GM12874 (cell line): ENCODE results near the gene DCTN3.

Source experiments
- TF ChIP-seq, protein P1 (sequence below): IDR thresholded peaks from 2 replicates; pipeline ENCODE4 v1.5.1; 2011; ENCODE audit warnings: low read depth, mild to moderate bottlenecking, control low read depth, low read length, moderate library complexity; ENCODE audit not compliant: insufficient read depth

DCTN3 gene

GRCh38 chr9:34571481-34571810, 48.8 kb downstream of the DCTN3 start:
- TF ChIP-seq, protein P1, sequence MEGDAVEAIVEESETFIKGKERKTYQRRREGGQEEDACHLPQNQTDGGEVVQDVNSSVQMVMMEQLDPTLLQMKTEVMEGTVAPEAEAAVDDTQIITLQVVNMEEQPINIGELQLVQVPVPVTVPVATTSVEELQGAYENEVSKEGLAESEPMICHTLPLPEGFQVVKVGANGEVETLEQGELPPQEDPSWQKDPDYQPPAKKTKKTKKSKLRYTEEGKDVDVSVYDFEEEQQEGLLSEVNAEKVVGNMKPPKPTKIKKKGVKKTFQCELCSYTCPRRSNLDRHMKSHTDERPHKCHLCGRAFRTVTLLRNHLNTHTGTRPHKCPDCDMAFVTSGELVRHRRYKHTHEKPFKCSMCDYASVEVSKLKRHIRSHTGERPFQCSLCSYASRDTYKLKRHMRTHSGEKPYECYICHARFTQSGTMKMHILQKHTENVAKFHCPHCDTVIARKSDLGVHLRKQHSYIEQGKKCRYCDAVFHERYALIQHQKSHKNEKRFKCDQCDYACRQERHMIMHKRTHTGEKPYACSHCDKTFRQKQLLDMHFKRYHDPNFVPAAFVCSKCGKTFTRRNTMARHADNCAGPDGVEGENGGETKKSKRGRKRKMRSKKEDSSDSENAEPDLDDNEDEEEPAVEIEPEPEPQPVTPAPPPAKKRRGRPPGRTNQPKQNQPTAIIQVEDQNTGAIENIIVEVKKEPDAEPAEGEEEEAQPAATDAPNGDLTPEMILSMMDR = no peak

GRCh38 chr9:34570809-34571480, 49.4 kb downstream of the DCTN3 start:
- TF ChIP-seq, protein P1 = no peak

GRCh38 chr9:34570376-34570775, 49.9 kb downstream of the DCTN3 start:
- TF ChIP-seq, protein P1 = no peak

GRCh38 chr9:34568774-34569173, 51.5 kb downstream of the DCTN3 start:
- TF ChIP-seq, protein P1 = no peak

- TF ChIP-seq, protein P1 = no peak
Observed at GRCh38 chr9:34568133-34568532, 52.2 kb downstream of the DCTN3 start.

DNA sequence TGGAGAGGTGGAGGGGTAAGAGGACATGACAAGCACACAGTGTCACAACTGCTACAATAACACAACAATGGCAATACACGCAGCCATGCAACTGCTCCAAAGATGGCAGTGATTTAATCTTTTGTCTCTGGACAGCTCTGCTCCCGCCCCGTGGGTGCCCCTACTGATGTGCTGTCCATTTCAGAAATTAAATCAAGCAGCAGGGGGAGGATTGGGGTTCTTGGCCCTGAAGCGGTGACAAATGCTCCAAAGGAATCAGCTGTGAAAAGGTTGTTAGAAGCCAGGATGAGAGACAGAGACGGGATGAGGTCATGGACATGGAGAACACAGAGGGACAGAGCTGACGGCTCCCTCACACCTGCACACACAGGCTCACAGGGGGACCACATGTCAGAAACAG, 53.3 kb downstream of the DCTN3 start:
- TF ChIP-seq, protein P1 = no peak

GRCh38 chr9:34566322-34566721, 54.0 kb downstream of the DCTN3 start:
- TF ChIP-seq, protein P1 = no peak
